Endothelial cell (in vitro differentiated cells): ENCODE measurements around the gene C11orf91. TPM values are rescaled to one million over a fixed set of nuclear protein-coding genes. Genes with fewer than 3 reads are reported as not detected.
"Not testable (repeated sequence)": the region's sequence is repeated elsewhere in the genome, so short reads cannot be mapped to it uniquely, and the experiment has no call there.

Experiments used
- DNase-seq: peaks from one replicate; pipeline ENCODE4 v3.0.0; 2021; ENCODE audit warnings: low spot score
- H3K27ac Mint-ChIP-seq: one replicate; pipeline ENCODE4 v1.8.0; 2021; ENCODE audit warnings: mixed read lengths, inconsistent platforms; ENCODE audit not compliant: unreplicated experiment
- H3K27me3 Mint-ChIP-seq: one replicate; pipeline ENCODE4 v1.8.0; 2021; ENCODE audit warnings: mild to moderate bottlenecking, moderate library complexity, mixed read lengths, inconsistent platforms; ENCODE audit not compliant: unreplicated experiment
- H3K36me3 Mint-ChIP-seq: one replicate; pipeline ENCODE4 v1.8.0; 2021; ENCODE audit warnings: mild to moderate bottlenecking, low read depth, mixed read lengths, inconsistent platforms; ENCODE audit not compliant: unreplicated experiment
- H3K4me1 Mint-ChIP-seq: one replicate; pipeline ENCODE4 v1.8.0; 2021; ENCODE audit warnings: mild to moderate bottlenecking, mixed read lengths, inconsistent platforms; ENCODE audit not compliant: unreplicated experiment
- H3K4me3 Mint-ChIP-seq: one replicate; pipeline ENCODE4 v1.8.0; 2021; ENCODE audit warnings: mild to moderate bottlenecking, mixed read lengths, inconsistent platforms; ENCODE audit not compliant: unreplicated experiment
- H3K9me3 Mint-ChIP-seq: one replicate; pipeline ENCODE4 v1.8.0; 2021; ENCODE audit warnings: mixed read lengths, inconsistent platforms; ENCODE audit not compliant: unreplicated experiment
- total RNA-seq: library from RNA; stranded (reverse); fragmentation: NEBNext Ultra II Directional; extraction: Animal tissue kit (Norgen Biotek cat#: 25700); gene quantifications from one replicate; pipeline ENCODE4 v1.2.1, GENCODE V29; 2021; ENCODE audit not compliant: unreplicated experiment
- TF ChIP-seq, protein P1 (sequence below): fragments of 200-600 bp; sonication (generic); IDR thresholded peaks from one replicate; pipeline ENCODE4 v1.5.0; 2021; ENCODE audit warnings: antibody characterized with exemption; ENCODE audit not compliant: unreplicated experiment

C11orf91 gene
- total RNA-seq, 1 donor from 2014 or later, result not detected

DNA sequence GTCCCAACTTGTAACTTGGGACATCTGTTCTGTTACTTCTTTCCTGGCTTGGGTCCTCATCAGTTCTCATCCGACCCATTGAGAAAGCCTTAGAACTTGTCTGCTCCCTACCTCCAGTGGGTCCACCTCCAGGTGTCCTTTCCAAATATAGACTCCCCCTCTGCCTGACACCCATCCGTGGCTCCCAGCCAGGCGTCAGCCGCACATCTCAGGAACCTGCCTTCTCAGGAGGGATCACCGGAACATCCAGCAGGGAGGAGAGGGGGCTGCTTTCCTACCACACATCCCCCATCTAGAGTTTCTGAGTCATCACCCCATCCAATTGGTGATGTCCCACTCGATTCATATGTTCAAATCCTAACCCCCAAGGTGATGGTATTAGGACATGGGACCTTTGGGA lies 36.5 kb downstream of the C11orf91 start:
- TF ChIP-seq, protein P1, sequence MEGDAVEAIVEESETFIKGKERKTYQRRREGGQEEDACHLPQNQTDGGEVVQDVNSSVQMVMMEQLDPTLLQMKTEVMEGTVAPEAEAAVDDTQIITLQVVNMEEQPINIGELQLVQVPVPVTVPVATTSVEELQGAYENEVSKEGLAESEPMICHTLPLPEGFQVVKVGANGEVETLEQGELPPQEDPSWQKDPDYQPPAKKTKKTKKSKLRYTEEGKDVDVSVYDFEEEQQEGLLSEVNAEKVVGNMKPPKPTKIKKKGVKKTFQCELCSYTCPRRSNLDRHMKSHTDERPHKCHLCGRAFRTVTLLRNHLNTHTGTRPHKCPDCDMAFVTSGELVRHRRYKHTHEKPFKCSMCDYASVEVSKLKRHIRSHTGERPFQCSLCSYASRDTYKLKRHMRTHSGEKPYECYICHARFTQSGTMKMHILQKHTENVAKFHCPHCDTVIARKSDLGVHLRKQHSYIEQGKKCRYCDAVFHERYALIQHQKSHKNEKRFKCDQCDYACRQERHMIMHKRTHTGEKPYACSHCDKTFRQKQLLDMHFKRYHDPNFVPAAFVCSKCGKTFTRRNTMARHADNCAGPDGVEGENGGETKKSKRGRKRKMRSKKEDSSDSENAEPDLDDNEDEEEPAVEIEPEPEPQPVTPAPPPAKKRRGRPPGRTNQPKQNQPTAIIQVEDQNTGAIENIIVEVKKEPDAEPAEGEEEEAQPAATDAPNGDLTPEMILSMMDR, result no peak
- no peaks in the 10 kb centered on the region for H3K4me1 Mint-ChIP-seq
- peaks cover 18% of the 10 kb centered on the region for H3K36me3 Mint-ChIP-seq
- peaks cover 1% of the 10 kb centered on the region for H3K27me3 Mint-ChIP-seq
- no peaks in the 10 kb centered on the region for H3K9me3 Mint-ChIP-seq
- no peak overlapping the region for H3K27ac Mint-ChIP-seq
- H3K4me3 Mint-ChIP-seq, result no peak overlapping the region
- DNase-seq, result no peak

DNA sequence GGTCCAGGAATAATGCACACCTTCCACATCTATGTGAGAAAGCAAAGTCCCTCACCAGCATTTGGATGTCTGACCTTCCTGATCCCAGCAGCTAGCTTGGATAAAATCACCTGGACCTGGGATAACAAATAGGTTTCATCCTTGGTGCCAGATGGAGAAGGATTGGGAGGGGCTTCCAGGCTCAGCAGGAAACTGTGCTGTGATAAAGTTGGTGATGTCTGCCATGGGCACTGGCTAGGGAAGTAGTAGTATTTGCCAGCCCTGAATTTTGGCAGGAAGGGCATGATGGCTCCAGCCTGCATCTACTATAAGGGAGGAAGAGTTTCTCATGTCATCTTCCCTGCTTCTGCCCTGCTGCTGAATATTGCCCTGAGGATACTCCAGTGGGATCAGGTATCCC lies 37.5 kb downstream of the C11orf91 start:
- Mint-ChIP-seq H3K36me3 (peaks cover 18% of the 10 kb centered on the region), H3K4me3 (no peak overlapping the region), H3K27ac (no peak overlapping the region), H3K27me3 (peaks cover 1% of the 10 kb centered on the region), H3K9me3 (no peaks in the 10 kb centered on the region), H3K4me1 (no peaks in the 10 kb centered on the region)
- DNase-seq, result no peak
- TF ChIP-seq, protein P1, result no peak

DNA sequence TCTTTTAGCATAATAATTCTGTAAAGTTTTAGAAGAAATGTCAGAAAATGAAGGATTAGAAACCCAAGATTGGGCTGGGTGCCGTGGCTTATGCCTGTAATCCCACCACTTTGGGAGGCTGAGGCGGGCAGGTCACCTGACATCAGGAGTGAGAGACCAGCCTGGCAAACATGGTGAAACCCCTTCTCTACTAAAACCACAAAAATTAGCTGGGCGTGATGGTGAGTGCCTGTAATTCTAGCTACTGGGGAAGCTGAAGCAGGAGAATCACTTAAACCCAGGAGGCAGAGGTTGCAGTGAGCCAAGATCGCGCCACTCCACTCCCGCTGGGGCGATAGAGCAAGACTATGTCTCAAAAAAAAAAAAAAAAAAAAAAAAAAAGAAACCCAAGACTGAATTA lies 39.1 kb downstream of the C11orf91 start:
- H3K4me3 Mint-ChIP-seq, H3K27ac Mint-ChIP-seq, H3K9me3 Mint-ChIP-seq, H3K4me1 Mint-ChIP-seq, DNase-seq, H3K27me3 Mint-ChIP-seq: not testable (repeated sequence)
- peaks cover 14% of the 10 kb centered on the region for H3K36me3 Mint-ChIP-seq

DNA sequence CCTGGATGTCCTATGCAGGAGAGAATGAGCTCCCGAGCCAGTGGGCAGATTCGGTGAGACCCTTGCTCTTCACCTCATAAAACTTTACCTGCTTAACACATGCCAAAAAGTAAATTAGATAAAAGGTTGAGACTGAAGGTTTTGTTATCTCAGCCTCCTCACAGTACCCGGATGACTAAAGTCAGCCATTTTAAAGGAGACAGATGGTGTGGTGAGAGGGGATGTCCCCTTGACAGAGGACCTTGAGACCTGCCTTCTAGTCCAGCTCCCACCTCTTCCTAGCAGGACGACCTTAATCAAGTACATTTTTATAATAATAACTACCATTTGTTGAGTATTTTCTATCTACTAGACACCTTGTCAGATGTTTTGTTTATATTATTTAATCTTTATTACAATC lies 39.7 kb downstream of the C11orf91 start:
- Mint-ChIP-seq H3K27me3 (peaks cover 1% of the 10 kb centered on the region), H3K27ac (no peak overlapping the region), H3K4me1 (no peaks in the 10 kb centered on the region), H3K36me3 (peaks cover 11% of the 10 kb centered on the region), H3K9me3 (no peaks in the 10 kb centered on the region), H3K4me3 (no peak overlapping the region)
- TF ChIP-seq, protein P1, result no peak
- DNase-seq, result no peak

DNA sequence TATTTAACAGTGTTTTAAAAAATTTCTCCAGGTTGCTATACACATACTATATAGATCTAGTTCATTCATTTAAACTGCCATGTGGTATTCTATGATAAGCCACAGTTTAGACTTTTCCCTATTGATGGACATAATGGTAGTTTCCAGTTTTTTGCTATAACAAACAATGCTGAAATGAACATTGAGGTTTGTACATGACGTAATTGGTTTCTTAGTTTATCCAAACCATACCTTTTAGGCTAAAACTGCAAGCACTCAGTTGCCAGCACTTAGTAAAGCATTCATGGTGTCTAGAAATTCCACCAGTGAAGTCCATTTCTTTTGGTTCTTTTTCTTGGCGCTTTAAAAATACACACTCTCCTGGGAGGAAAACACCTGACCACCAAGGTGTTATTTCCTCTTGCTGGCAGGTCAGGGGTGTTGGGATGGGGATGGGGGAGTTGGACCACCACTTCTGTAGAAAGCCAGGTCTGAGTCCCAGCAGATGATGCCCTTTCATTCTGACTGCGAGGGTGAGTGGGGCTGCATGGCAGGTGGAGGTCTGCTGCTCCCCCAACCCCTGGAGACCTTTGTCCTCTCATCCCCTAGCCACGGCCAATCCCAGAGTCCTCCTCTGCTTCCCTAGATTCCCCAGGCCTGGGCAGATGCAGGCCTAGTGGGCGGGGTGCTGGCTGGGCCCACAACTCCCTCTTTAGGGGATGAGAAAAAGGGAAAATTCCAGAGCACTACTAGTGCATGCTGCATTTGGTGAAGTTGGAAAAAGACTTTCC lies 41.1 kb downstream of the C11orf91 start:
- Mint-ChIP-seq H3K27ac (no peak overlapping the region), H3K9me3 (no peaks in the 10 kb centered on the region), H3K36me3 (peaks cover 5% of the 10 kb centered on the region), H3K4me1 (no peaks in the 10 kb centered on the region), H3K4me3 (no peak overlapping the region), H3K27me3 (peaks cover 1% of the 10 kb centered on the region)
- TF ChIP-seq, protein P1, result no peak
- DNase-seq, result no peak
